ENCODE results near the gene PNPLA7. TPM values are rescaled to one million over a fixed set of nuclear protein-coding genes. Genes with fewer than 3 reads are reported as not detected.

The PNPLA7 gene
- total RNA-seq, 1 donor from 2014 or later: 8.8 TPM

DNA sequence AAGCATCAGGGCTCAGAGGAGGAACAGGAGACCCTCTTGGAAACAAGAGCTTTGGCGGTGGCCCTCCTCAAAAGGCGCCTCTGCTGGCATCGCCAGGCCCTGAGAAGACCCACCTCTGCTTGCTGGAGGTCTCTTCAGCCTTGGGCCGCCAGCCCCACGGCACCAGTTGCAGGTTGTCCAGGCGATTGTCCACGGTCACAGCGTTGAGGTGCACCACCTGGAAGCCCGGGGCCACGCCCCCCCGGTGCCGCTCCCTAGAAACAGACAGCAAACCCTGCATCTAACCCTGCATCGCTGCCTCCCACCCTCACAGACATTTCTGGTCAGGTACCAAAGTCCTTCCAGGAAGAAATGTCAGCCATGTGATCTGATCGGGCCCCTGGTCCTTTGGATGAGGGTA lies 36.7 kb upstream of the PNPLA7 start:
- peaks cover 16% of the 10 kb centered on the region for H3K36me3 Mint-ChIP-seq (ENCODE audit: insufficient read depth)
- no peak overlapping the region for H3K27ac Mint-ChIP-seq
- TF ChIP-seq, protein P1, sequence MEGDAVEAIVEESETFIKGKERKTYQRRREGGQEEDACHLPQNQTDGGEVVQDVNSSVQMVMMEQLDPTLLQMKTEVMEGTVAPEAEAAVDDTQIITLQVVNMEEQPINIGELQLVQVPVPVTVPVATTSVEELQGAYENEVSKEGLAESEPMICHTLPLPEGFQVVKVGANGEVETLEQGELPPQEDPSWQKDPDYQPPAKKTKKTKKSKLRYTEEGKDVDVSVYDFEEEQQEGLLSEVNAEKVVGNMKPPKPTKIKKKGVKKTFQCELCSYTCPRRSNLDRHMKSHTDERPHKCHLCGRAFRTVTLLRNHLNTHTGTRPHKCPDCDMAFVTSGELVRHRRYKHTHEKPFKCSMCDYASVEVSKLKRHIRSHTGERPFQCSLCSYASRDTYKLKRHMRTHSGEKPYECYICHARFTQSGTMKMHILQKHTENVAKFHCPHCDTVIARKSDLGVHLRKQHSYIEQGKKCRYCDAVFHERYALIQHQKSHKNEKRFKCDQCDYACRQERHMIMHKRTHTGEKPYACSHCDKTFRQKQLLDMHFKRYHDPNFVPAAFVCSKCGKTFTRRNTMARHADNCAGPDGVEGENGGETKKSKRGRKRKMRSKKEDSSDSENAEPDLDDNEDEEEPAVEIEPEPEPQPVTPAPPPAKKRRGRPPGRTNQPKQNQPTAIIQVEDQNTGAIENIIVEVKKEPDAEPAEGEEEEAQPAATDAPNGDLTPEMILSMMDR (IDR thresholded peaks at IDR 0.05; ENCODE audit: unreplicated experiment): no peak
- no peaks in the 10 kb centered on the region for H3K9me3 Mint-ChIP-seq (ENCODE audit: low read depth)
- no peak overlapping the region for H3K4me3 Mint-ChIP-seq (ENCODE audit: low read depth)
- DNase-seq (ENCODE audit: low spot score, unreplicated experiment): no peak
- no peaks in the 10 kb centered on the region for H3K27me3 Mint-ChIP-seq
- H3K4me1 Mint-ChIP-seq (ENCODE audit: low read depth): peaks cover 4% of the 10 kb centered on the region

DNA sequence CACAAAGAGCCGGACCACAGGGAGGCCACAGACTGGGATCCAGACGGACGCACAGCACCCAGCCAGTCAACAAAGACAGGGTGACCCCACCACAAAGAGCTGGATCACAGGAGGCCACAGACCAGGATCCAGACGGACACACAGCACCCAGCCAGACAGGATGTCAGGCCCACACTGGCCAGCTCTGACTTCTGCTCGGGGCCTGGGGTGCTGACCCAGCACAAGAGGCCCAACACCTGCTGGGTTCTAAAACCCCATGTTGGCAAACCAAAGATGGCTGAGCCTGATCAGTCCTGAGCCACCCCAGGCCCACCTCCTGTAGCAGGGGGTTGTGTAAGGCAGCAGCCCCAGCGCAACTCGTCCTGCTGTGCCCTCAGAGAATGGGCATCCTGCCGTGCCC lies 33.8 kb upstream of the PNPLA7 start:
- Mint-ChIP-seq H3K4me1 (ENCODE audit: low read depth) (no peaks in the 10 kb centered on the region), H3K4me3 (ENCODE audit: low read depth) (no peak overlapping the region), H3K36me3 (ENCODE audit: insufficient read depth) (peaks cover 16% of the 10 kb centered on the region), H3K27me3 (no peaks in the 10 kb centered on the region), H3K9me3 (ENCODE audit: low read depth) (no peaks in the 10 kb centered on the region), H3K27ac (no peak overlapping the region)
- no peak for DNase-seq (ENCODE audit: low spot score, unreplicated experiment)
- TF ChIP-seq, protein P1 (IDR thresholded peaks at IDR 0.05; ENCODE audit: unreplicated experiment): no peak

DNA sequence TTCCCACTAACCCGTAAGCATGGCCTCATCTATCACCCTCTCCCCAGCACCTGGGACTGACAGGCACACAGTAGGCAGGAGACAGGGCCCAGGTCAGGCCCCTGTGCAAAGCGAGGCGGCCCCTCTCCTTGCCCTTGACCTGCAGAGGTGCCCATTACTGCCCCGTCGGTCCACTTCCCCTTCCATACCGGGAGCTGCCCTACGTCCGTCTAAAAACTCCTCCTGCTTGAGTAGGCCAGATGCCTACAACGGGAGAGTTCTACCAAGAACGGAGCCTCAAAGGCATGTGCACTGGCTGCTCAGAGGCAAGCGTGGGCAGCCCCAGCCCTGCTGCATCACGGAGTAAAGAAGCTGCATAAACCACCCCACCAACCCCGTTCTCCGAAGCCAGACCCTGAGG lies 33.1 kb upstream of the PNPLA7 start:
- peaks cover 16% of the 10 kb centered on the region for H3K36me3 Mint-ChIP-seq (ENCODE audit: insufficient read depth)

DNA sequence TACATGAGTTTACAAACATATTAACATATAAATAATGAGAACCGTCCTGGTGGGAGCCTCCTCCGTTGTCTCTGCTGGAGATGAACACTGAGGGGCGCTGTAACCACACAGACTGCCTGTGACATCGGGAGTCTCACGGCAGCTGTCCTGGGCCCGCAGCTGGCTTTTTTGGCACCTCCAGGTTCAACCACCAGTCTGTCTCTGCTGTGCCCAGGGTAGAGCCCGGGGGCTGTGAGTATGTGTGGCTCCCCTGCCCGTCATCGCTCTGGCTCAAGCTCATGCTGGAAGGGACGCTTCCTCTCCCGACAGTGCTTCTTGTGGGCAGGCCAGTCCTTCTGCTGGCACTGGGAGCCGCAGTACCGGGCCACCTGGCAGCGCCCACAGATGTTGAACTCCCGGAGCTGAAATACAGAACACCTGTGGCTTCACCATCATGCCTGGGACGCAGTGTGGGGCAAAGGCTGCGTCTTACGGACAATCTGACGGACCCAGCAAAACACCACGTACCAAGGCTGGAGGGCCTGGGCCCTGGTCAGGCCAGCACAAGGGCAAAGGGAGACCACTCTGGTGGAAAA lies 32.2 kb upstream of the PNPLA7 start:
- Mint-ChIP-seq H3K4me3 (ENCODE audit: low read depth) (no peak overlapping the region), H3K4me1 (ENCODE audit: low read depth) (peaks cover 6% of the 10 kb centered on the region), H3K36me3 (ENCODE audit: insufficient read depth) (peaks cover 11% of the 10 kb centered on the region), H3K27ac (no peak overlapping the region), H3K9me3 (ENCODE audit: low read depth) (no peaks in the 10 kb centered on the region), H3K27me3 (no peaks in the 10 kb centered on the region)
- no peak for DNase-seq (ENCODE audit: low spot score, unreplicated experiment)
- TF ChIP-seq, protein P1 (IDR thresholded peaks at IDR 0.05; ENCODE audit: unreplicated experiment): peak; percentile 32

More for the DNA sequence above, 33.1 kb upstream of the PNPLA7 start:
- H3K27me3 Mint-ChIP-seq: no peaks in the 10 kb centered on the region
- no peaks in the 10 kb centered on the region for H3K4me1 Mint-ChIP-seq (ENCODE audit: low read depth)
- no peaks in the 10 kb centered on the region for H3K9me3 Mint-ChIP-seq (ENCODE audit: low read depth)
- DNase-seq (ENCODE audit: low spot score, unreplicated experiment): no peak
- H3K27ac Mint-ChIP-seq: no peak overlapping the region
- no peak overlapping the region for H3K4me3 Mint-ChIP-seq (ENCODE audit: low read depth)
- TF ChIP-seq, protein P1 (IDR thresholded peaks at IDR 0.05; ENCODE audit: unreplicated experiment): no peak

DNA sequence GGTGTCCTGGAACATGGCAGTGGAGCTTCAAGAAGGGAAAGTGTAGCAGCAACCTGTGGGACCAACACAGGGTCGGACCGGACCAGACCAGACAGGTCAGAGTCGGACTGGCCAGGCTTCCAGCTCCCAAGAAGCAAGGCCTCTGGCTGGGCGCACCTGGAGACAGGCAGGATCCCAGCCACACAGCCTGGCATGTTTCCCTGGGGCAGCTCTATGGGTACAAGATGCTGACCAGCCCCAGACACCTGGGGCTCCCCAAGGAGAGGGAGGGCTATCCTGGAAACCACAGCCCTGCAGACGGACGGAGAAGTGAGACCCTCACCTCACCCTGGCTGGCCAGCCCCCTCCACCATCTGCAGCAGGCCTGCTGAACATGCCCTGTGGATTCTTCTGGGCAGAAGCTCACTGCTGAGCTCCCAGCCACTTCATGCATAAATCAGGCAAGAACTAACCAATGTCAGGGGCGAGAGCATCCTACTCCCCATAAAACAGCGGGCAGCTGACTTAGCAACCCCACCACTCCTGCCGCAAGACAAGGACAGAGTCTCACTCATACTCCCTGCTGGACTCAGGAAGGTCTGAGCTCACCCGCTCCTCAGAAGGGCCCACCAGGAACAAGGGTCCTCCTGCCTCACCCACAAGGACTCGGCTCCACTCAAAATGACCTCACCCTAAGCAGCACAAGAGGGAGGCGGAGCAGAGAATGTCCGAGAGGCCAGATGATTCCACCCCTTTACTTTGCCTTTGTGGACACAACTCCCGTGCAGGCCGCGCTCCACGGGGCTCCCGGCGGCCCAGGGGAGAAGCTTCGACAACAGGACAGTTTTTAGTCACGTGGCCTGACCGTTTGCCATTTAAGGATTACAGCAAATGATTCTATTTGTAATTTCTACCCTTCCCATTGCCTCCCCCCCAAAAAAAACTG lies 31.4 kb upstream of the PNPLA7 start:
- no peak overlapping the region for H3K4me3 Mint-ChIP-seq (ENCODE audit: low read depth)
- DNase-seq (ENCODE audit: low spot score, unreplicated experiment): no peak
- no peaks in the 10 kb centered on the region for H3K9me3 Mint-ChIP-seq (ENCODE audit: low read depth)
- H3K27ac Mint-ChIP-seq: no peak overlapping the region
- H3K4me1 Mint-ChIP-seq (ENCODE audit: low read depth): peaks cover 10% of the 10 kb centered on the region
- peaks cover 8% of the 10 kb centered on the region for H3K36me3 Mint-ChIP-seq (ENCODE audit: insufficient read depth)
- no peaks in the 10 kb centered on the region for H3K27me3 Mint-ChIP-seq
- TF ChIP-seq, protein P1 (IDR thresholded peaks at IDR 0.05; ENCODE audit: unreplicated experiment): no peak

Measured in progenitor cell of endocrine pancreas (in vitro differentiated cells).